Common myeloid progenitor, CD34-positive (primary cell): ENCODE results near the gene INSL3.

ENCODE experiments used
- CTCF ChIA-PET: fragments of 350-600 bp; sonication (Branson Sonifier 250); formaldehyde crosslinking; loops from one replicate; lab custom pipeline; 2021; ENCODE audit warnings: antibody characterized with exemption; lab: Charles Lee
- POLR2A ChIA-PET: fragments of 350-600 bp; sonication (Branson Sonifier 250); formaldehyde crosslinking; loops from one replicate; lab custom pipeline; 2021; ENCODE audit warnings: antibody characterized with exemption; lab: Charles Lee
- DNase-seq, 3 donors: peaks; one replicate each; pipeline versions ENCODE4 v3.0.0 to v3.0.0-alpha.2; 2013
- H3K27ac ChIP-seq, 2 experiments: 1 replicate in 1 of 2; 2 replicates in 1 of 2; pipeline ENCODE4 v1.7.0; 2013; ENCODE audit warnings: inconsistent platforms in 2 of 2, low read length in 2 of 2, mild to moderate bottlenecking in 2 of 2, low read depth in 1 of 2, moderate library complexity in 1 of 2; ENCODE audit not compliant: severe bottlenecking in 2 of 2, insufficient read depth in 1 of 2, poor library complexity in 1 of 2
- H3K27me3 ChIP-seq, 5 experiments: replicated peaks in 2 of 5; 1 replicate in 3 of 5; 2 replicates in 2 of 5; pipeline versions ENCODE4 v1.6.1 to v1.7.0; 2013; ENCODE audit warnings: low read length in 4 of 5, mild to moderate bottlenecking in 2 of 5, moderate library complexity in 2 of 5, inconsistent platforms in 1 of 5; ENCODE audit not compliant: insufficient read depth in 5 of 5, control insufficient read depth in 4 of 5
- H3K36me3 ChIP-seq, 4 experiments: 1 replicate in 2 of 4; 2 replicates in 2 of 4; pipeline versions ENCODE4 v1.6.1 to v1.7.0; 2013; ENCODE audit warnings: low read length in 3 of 4, control low read depth in 1 of 4, mild to moderate bottlenecking in 1 of 4; ENCODE audit not compliant: control insufficient read depth in 4 of 4, insufficient read depth in 4 of 4
- H3K4me1 ChIP-seq, 4 experiments: 1 replicate in 3 of 4; 2 replicates in 1 of 4; pipeline versions ENCODE4 v1.6.1 to v1.7.1; 2013; ENCODE audit warnings: low read length in 3 of 4, mild to moderate bottlenecking in 3 of 4, control low read depth in 1 of 4, inconsistent platforms in 1 of 4, moderate library complexity in 1 of 4; ENCODE audit not compliant: control insufficient read depth in 4 of 4, insufficient read depth in 4 of 4; ENCODE audit errors: control extremely low read depth in 1 of 4
- H3K4me3 ChIP-seq, 7 experiments: 1 replicate in 4 of 7; 2 replicates in 3 of 7; pipeline versions ENCODE4 v1.5.1 to v1.7.0; 2013; ENCODE audit warnings: mild to moderate bottlenecking in 7 of 7, low read length in 6 of 7, moderate library complexity in 6 of 7, inconsistent platforms in 2 of 7, low read depth in 2 of 7, control low read depth in 1 of 7; ENCODE audit not compliant: insufficient read depth in 4 of 7, control insufficient read depth in 1 of 7; ENCODE audit errors: extremely low read depth in 1 of 7
- H3K9me3 ChIP-seq, 5 experiments: 1 replicate in 4 of 5; 2 replicates in 1 of 5; pipeline versions ENCODE4 v1.6.1 to v1.7.1; 2013; ENCODE audit warnings: low read length in 4 of 5, mild to moderate bottlenecking in 2 of 5, inconsistent platforms in 1 of 5, low read depth in 1 of 5, moderate library complexity in 1 of 5; ENCODE audit not compliant: control insufficient read depth in 4 of 5, insufficient read depth in 2 of 5; ENCODE audit errors: control extremely low read depth in 1 of 5
- WGBS: methylation state at CpG from one replicate; pipeline ENCODE4 v1.1.5; 2013; ENCODE audit not compliant: insufficient coverage; 5-methylcytosine and 5-hydroxymethylcytosine counted together

The INSL3 gene

DNA sequence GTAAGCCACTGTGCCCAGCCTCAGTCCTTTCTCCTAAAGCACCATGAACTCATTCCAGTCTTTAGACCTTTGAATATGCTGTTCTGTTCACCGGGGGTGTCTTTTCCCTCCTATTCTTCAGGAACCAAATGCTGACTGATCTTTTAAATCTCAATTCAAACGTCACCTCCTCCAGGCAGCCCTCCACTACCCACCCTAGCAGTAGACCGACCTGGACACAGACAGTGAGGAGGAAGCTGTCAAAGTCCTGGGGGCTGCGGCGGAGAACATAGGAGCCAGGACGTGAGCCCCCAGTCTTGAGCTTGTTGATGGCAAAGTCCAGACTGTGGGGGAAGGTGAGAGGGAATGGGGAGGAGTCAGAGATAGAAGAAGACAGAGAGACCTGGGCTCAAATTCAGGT lies 18.7 kb upstream of the INSL3 start:
- H3K27ac ChIP-seq, result no peak overlapping the region
- no peak overlapping the region for H3K4me3 ChIP-seq
- H3K9me3 ChIP-seq, result no peaks in the 10 kb centered on the region
- WGBS, result 94% methylated on average over 3 of the region's 6 CpGs
- peaks cover 11 to 87% (median 67%) of the 10 kb centered on the region in 4 experiments for H3K36me3 ChIP-seq
- POLR2A ChIA-PET, result no interaction called here
- peaks cover 0 to 16% (median 10%) of the 10 kb centered on the region in 4 experiments for H3K4me1 ChIP-seq
- no peaks in the 10 kb centered on the region for H3K27me3 ChIP-seq
- CTCF ChIA-PET, result no interaction called here
- no peak for DNase-seq

DNA sequence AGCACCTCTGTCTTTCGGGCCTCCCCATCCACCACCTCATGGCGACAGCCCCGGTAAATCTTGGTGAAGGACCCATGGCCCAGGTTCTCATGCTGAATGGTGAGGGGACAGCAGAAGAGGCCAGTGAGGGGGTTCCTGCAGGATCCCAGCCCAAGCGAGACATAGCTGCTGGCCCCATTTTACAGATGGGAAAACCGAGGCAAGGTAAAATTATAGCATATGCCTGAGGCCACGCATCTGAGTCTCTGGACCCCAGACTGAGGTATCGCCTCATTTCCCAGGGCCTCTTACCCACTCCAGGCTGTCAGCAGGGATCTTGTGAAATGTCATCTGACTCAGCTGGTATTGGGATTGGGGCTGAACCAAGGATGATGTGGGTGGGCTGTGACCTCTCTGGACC lies 16.7 kb upstream of the INSL3 start:
- ChIA-PET POLR2A (interaction anchor here (0.8 kb wide), 1 partner anchor 10 kb away, joined by 5 read pairs; the partner anchor contains the start of gene JAK3), CTCF (no interaction called here)
- Histone ChIP-seq H3K36me3 (peaks cover 16 to 89% (median 70%) of the 10 kb centered on the region in 4 experiments), H3K27ac (no peak overlapping the region), H3K9me3 (no peaks in the 10 kb centered on the region), H3K27me3 (no peaks in the 10 kb centered on the region), H3K4me3 (no peak overlapping the region), H3K4me1 (no peaks in the 10 kb centered on the region)
- no peak for DNase-seq
- WGBS, result 99% methylated on average over 5 of the region's 7 CpGs

DNA sequence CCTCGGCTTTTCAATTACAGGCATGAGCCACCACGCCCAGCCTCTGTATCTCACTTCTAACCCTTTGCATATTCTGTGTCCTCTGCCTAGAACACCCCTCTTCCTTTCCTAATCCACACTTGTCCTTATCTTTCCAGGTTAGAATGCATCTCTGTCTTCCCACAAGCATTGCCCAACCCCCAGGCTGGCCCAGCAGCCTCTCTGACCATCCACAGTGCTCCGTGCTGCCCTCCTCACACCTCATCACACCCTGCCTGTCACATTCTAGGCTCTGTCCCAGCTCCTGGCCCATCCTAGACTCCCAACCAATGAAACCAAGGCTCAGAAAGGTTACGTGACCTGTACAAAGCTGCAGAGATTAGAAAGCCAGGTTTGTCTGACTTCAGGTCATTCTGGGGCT lies 15.2 kb upstream of the INSL3 start:
- CTCF ChIA-PET, result interaction anchor here (1.9 kb wide), 1 partner anchor 23 kb away, joined by 5 read pairs; the partner anchor contains the start of gene RPL18A
- no peak overlapping the region for H3K27ac ChIP-seq
- POLR2A ChIA-PET, result no interaction called here
- H3K9me3 ChIP-seq, result no peaks in the 10 kb centered on the region
- no peaks in the 10 kb centered on the region for H3K27me3 ChIP-seq
- H3K36me3 ChIP-seq, result peaks cover 19 to 90% (median 78%) of the 10 kb centered on the region in 4 experiments
- H3K4me3 ChIP-seq, result no peak overlapping the region
- no peaks in the 10 kb centered on the region for H3K4me1 ChIP-seq
- 100% methylated on average over 4 of the region's 4 CpGs for WGBS
- no peak for DNase-seq

DNA sequence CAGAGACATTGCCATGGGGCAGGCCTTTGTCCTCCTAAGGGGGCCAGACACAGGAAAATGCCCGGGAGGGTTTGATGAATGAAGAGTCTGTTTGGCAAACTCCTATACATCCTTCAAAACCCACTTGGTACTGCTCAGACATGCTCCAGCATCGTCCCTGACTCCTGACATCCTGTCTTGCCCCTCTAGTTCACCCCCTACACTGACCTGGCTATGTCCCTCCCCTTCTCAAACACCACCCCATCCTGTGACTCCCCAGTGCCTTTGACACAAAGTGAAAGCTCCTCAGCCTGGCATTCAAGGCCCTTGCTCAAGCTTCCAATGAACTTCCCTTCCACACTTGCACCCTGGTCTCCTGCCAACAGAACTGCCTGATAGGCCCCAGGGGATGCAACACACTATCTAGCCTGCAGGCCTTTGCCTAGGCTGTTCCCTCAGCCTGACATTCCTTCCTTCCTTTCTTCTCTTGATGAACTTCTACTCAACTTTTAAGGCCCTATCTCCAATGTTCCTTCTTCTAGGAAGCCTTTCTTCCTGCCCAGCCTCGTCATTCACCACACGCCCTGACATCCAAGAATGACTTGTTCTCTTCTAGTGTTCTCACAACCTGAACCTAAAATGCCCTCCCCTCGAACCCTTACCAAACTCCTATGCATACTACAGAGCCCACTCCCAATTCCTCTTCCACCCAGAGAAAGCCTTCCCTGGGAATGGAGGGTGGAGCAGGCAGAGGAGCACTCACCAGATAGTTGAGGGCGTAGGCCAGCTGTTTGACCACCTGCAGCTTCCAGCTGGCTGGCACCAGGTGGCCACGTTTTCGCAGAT lies 14.1 kb upstream of the INSL3 start:
- CTCF ChIA-PET, result interaction anchor here (1.4 to 2.6 kb wide), 4 partner anchors 16 to 32 kb away, joined by 5 to 13 read pairs (median 6); partner anchors contain the start of gene RPL18A
- WGBS, result 98% methylated on average over 4 of the region's 8 CpGs
- Histone ChIP-seq H3K27me3 (no peaks in the 10 kb centered on the region), H3K36me3 (peaks cover 20 to 86% (median 72%) of the 10 kb centered on the region in 4 experiments), H3K4me3 (no peak overlapping the region), H3K9me3 (peaks cover 0 to 4% (median 0%) of the 10 kb centered on the region in 5 experiments), H3K4me1 (no peaks in the 10 kb centered on the region), H3K27ac (no peak overlapping the region)
- POLR2A ChIA-PET, result no interaction called here
- no peak for DNase-seq

DNA sequence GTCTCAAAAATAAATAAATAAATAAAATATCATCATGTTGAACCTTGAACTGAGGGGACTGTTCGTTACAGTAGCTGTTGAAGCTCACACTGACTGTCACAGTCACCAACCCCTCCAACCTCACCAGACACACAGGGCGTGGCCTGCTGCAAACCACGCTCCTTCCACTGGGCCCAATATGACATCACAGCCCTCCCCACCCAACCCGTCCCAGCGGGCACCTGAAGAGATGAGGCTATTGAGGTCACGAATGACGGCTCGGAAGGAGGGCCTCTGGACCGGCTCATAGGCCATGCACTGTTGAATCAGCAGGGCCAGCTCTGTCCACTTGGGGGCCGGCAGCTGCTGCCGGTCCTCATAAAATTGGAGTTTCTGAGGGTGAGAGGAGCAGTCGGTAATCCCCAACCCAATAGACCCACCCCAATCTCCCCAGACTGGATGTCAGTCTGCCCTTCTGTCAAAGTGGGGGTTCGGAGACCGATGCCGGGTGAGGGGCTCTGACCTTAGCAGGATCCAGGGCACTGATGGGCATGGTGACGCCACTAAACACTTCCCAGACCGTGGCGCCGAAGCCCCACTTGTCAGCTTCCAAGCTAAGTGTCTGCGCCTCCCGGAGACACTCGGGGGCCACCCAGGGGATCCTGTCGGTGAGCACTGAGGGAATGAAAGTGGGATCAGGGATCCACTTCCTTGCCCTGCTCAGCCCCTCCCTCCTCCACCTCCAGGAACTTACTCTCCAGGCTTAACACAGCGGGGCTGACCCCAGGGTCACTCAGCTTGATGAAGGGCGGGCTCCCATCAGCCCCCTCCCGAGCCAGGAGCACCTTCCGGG lies 13.2 kb upstream of the INSL3 start:
- 93% methylated on average over 22 of the region's 27 CpGs for WGBS
- POLR2A ChIA-PET, result no interaction called here
- Histone ChIP-seq H3K9me3 (peaks cover 0 to 4% (median 0%) of the 10 kb centered on the region in 5 experiments), H3K27ac (no peak overlapping the region), H3K27me3 (no peaks in the 10 kb centered on the region), H3K36me3 (peaks cover 24 to 88% (median 70%) of the 10 kb centered on the region in 4 experiments), H3K4me1 (no peaks in the 10 kb centered on the region), H3K4me3 (no peak overlapping the region)
- DNase-seq, result no peak
- CTCF ChIA-PET, result interaction anchor here (0.8 to 2.6 kb wide), 7 partner anchors 11 to 46 kb away, joined by 3 to 13 read pairs (median 4); partner anchors contain the start of gene RPL18A

DNA sequence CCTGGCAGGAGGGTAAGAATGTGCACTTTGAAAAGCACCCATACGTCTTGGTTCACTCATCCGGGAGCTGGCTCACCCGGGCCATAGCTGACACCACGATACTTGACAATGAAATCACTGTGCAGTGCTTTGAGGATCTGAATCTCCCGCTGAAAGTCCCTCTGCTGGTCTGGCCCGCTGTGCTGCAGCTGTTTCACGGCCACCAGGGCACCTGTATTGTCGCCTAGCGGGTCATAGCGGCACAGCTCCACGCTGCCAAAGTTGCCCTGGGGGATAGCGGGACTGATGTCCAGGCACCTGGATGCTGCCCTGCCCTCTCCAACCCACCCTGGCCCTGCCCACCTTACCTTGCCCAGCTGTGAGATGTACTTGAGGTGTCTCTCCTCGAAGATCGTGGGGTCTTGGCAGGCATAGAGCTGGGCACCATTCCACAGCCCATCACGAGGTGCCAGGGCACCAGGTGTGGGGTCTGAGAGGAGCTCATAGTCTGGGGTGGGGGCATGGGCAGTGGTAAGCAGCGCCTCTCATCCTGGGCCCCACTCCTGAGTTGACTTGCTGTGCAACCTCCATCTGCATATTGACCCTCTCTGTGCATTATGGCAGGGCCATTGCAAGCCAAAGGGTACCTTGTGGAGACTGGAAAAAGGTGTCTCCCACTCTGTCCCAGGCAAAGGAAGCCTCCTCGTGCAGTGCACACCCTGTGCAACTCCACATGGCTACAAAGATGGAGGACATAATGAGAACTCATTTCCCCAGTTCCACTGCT lies 11.3 kb upstream of the INSL3 start:
- peaks cover 0 to 4% (median 1%) of the 10 kb centered on the region in 4 experiments for H3K4me1 ChIP-seq
- peaks cover 25 to 84% (median 61%) of the 10 kb centered on the region in 4 experiments for H3K36me3 ChIP-seq
- ChIA-PET CTCF (interaction anchor here (0.7 to 1.4 kb wide), 8 partner anchors 8 to 68 kb away, joined by 3 to 6 read pairs (median 4); partner anchors contain the start of genes JAK3 and RPL18A), POLR2A (interaction anchor here (0.7 kb wide), 1 partner anchor 15 kb away, joined by 7 read pairs; the partner anchor contains the start of gene JAK3)
- no peak overlapping the region for H3K27ac ChIP-seq
- no peak for DNase-seq
- H3K9me3 ChIP-seq, result peaks cover 0 to 4% (median 0%) of the 10 kb centered on the region in 5 experiments
- H3K4me3 ChIP-seq, result no peak overlapping the region
- no peaks in the 10 kb centered on the region for H3K27me3 ChIP-seq
- 95% methylated on average over 15 of the region's 17 CpGs for WGBS
